Raji (cell line): ENCODE measurements around the gene MOAP1.

Source experiments
- POLR2A ChIP-seq: IDR thresholded peaks from 2 replicates; pipeline ENCODE4 v1.6.1; 2011; ENCODE audit warnings: low read depth, low read length, control low read depth; ENCODE audit not compliant: insufficient read depth

The MOAP1 gene

DNA sequence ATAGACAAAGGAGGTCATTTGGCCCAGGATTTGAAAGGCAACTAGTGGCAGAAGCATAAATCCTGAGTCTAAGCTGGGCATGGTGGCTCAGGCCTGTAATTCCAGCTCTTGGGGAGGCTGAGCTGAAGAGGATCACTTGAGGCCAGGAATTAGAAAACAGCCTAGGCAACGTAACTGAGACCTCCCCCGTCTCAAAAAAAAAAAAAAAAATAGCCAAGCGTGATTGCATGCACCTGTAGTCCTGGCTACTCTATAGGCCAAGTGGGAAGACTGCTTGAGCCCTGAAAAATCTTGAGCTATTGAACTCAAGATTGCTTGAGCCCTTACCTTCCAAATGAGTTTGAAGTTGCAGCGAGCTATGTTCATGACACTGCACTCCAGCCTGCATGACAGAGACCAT lies 14.3 kb upstream of the MOAP1 start:
- no peak for TF ChIP-seq POLR2A

DNA sequence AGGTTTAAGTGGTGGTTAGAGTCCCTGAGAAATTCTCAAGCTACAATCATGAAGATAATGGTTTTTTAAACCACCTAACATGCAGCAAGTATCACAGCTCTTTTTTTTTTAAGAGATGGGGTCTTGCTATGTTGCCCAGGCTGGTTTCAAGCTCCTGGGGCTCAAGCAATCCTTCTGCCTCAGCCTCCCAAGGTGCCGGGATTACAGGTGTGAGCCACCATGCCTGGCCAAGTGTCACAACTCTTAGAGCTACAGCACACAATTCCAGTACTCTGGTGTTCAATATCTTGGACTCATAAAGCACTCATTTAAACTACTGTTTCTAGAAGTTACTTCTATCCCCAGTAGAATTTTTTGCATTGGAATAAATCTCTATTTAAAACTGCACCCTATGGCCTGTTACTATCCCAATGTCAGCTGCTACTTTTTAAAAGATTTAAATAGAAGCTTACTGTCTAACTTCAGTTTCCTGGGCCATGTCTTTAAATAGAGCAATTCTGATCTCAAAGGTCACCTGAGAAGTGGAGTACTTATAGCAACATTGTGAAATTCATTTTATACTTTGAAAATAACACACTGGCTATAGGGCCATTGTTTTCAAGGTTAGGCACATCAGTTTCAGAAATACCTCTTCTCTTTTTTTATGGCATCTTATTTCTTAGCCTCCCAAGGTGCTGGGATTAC lies 10.8 kb upstream of the MOAP1 start:
- TF ChIP-seq POLR2A: no peak

DNA sequence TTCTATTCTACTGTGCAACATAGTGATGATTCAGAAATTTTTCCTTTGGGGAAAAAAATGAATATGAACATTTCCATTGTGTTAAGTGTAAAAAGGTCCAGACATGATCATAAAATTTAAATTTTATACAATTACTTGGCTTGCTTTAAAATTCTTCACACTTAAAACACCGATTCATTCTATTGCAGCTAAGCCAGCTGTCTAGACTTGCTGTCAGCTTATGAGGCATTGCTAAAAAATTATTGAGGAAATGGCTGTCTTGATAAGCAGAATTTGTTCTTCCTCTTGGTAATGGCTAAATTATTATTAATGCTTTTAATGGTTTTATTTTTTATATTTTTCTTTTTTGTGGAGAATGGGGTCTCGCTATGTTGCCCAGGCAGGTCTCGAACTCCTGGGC lies 2.3 kb upstream of the MOAP1 start:
- no peak for TF ChIP-seq POLR2A

DNA sequence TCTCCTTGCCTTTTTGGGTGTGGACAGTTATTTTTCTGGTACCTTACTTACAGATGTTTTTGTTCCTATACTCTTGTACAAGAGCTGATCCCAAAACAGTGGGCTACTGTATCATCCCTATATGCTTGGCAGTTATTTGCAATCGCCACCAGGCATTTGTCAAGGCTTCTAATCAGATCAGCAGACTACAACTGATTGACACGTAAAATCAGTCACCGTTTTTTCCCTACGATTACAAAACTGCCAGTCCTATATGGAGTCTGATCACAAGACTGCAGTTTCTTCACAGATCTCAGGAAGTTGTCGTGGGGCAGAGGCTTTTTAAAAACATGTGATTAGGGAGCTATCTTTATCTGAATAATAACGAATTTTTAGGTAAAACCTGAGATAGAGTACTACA lies 1.8 kb upstream of the MOAP1 start:
- TF ChIP-seq POLR2A: no peak

DNA sequence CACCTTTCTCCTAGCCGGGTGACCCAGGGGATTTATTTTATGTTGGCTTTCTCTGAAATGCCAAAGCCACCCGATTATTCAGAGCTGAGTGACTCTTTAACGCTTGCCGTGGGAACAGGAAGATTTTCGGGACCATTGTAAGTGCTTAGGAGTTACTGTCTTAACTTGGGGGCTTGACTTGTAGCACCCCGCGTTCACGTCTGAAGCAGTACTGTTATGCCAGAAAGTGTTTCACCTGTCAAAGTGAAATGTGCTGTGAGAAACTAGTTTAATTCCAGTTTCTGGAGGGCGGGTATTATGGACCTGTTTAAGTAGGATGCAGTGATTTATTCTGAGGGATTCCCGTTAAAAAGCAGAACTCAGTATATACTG lies 638 bp upstream of the MOAP1 start:
- no peak for TF ChIP-seq POLR2A

DNA sequence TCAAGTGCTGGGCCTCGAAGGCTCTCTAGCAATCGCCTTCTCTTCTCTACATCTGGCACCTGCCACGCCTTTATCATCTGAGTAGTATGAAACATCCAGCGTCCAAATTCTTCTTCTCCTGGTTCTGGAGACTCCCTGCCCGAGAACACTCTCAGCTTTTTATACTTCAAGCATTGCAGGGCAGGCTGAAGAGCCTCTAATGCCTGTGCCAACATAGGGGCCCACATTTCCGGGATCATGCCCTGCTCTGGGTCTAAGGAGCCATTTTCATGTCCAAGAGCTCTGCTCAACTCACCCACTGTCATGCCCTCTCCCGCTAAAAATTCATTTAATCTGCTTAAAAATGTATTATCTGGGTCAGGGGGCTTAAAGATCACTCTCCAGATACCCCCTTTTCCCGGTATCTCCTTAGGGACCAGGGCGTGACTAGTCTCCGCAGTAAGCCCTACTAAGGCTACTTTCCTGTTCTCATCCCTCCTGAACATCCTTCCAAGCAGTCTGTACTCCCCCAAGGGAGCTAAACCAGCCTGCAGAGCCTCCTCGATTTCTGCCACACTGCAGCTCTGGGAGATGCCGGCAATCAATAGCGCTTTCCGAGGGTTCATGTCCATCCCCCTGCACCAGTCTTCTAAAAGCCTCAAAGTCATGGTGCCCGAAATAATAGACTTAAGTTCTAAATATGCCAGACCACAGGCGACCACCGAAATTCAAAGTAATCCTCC lies 940 bp downstream of the MOAP1 start:
- TF ChIP-seq POLR2A: no peak

DNA sequence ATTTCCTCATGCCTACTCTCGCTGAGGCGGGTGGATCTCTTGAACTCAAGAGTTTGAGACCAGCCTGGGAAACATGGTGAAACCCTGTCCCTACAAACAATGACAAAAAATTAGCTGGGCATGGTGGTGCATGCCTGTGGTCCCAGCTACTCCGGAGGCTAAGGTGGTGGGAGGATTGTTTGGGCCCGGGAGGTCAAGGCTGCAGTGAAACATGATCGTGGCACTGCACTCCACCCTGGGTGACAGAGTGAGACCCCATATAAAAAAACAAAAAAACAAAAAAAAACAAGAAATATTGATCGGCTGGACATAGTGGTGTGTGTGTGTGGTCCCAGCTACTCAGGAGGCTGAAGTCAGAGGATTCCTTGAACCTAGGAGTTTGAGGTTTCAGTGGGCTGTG lies 9.2 kb downstream of the MOAP1 start:
- no peak for TF ChIP-seq POLR2A

DNA sequence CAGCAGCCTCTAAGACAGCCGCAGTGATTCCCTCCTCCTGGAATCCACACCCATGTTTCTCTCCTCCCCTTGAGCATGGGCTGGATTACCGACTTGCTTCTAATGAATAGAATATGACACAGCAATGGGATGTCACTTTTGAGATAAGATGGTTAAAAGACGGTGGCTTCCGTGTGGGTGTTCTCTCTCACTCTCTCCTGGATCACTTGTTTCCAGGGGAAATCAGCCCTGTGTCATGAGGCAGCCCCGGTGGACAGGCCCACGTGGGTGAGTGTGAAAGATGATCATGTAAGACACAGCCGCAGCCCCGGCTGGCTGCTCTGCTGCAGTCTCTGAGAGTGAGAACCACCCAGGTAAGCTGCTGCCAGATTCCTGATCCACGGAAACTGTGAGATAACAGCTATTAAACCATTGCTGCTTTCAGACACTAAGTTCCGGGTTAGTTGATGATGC lies 10.7 kb downstream of the MOAP1 start:
- TF ChIP-seq POLR2A: no peak

DNA sequence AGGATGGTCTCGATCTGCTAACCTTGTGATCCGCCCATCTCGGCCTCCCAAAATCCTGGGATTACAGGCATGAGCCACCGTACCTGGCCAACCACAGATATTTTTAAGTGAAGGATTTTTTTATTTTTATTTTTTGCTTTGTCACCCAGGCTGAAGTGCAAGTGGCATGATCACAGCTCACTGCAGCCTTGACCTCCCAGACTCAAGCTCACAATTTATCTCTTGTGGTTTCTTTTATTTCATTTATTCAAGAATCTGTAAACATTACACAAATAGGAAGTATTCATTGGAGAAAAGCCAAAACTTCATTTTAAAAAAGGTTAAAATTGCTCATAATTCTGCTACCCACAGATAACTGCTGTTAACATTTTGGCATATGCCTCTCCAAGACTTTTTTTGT lies 13.3 kb downstream of the MOAP1 start:
- no peak for TF ChIP-seq POLR2A

DNA sequence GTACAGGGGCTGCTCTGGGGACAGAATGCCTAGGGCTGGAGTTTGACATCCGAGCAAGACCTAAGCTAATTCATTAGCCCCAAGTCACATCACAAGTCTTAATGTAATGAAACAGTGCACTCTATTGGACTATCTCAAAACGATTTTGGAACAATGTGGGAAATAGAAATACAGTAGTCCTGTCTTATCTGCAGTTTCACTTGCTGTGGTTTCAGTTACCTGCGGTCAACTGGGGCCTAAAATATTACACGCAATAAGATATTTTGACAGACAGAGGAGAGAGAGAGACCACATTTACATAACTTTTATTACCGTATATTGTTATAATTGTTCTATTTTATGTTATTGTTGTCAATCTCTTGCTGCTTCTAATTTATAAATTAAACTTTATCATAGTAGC lies 21.1 kb downstream of the MOAP1 start:
- TF ChIP-seq POLR2A: no peak

DNA sequence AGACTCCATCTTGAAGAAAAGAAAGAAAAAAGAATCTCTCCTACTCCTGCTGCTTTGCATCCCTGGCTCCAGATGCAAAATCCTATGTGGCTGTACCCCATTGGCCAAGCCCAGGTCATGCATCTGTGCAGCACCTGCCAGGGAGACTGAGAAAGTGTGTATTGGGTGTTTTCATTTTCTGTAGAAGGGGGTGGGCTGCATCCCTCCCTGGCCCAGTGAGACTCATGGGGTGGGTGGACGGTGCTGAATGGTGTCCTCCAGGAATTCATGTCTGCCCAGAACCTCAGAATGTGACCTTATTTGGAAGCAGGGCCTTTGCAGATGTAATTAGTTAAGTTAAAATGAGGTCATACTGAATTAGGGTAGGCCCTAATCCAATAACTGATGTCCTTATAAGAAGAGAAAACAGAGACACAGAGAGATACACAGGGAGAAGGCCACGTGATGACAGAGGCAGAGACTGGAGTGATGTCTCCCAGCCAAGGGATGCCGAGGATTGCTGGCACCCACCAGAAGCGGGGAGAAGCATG lies 23.2 kb downstream of the MOAP1 start:
- no peak for TF ChIP-seq POLR2A

DNA sequence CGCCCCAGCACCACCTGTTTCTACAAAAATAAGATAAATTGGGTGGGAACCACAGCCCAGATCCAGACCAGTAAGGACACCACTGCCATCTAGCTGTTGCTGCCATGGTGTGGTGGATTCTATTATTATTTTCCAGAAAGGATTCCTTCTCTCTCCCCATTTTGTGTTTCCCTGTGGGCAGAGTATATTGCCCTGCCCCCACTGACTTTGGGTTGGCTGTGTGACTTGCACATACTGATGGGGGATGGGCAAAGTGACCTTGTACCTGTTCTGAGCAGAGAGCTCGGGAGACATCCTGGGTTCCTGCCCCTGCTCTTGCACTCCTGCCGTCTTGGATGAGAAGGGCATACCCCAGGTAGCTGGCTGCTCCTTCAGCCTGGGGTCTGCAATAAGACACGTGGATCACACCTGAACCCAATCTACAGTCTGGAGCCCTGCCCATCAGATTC lies 24.3 kb downstream of the MOAP1 start:
- no peak for TF ChIP-seq POLR2A

DNA sequence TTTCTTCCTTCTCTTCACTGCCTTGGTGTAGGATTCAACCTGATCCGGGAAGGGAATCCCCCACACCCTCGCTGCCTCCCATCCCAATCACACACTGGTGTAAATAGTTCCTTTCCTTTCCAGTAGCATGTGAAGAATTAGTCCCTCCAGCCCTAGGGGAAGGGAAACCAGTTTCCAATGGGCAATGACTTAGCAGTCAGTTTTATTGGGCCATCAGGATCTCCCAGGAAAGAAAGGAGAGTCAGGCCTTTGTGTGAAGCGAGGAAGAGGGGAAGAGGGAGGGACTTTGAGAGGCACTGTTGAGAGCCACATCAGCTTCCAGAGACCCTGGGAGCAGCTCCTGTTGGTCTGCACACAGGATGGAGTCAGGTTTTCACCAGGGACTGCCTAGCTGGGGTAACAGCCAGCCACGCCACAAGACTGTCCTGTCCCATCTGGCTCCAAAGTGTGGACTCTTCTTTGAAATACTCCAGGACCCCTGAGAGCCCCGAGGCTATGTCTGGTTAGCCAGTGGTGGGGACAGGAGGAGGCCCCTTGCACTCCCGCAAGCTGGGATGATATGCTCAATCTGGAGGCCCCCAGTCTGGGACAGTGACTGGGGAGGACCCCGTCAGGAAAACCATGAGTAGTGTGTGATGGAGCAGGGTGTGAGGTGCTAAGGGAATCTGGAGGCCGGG lies 27.9 kb downstream of the MOAP1 start:
- no peak for TF ChIP-seq POLR2A

DNA sequence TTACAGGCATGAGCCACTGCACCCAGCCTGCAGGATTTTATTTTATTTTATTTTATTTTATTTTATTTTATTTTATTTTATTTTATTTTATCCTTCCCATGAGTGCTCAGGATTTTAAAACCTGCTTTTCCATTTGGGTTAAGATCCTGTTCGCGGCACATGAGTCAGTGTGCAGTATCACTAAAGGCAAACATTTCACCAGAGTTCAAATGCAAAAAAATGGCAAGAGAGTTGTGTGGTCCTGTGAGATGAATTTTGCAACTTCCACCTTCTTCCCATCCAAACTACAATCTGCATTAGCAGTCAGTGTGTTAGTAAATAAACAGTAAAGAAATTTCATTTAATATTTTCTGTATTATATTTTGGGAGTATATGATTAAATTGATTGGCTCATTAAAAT lies 29.0 kb downstream of the MOAP1 start:
- no peak for TF ChIP-seq POLR2A

DNA sequence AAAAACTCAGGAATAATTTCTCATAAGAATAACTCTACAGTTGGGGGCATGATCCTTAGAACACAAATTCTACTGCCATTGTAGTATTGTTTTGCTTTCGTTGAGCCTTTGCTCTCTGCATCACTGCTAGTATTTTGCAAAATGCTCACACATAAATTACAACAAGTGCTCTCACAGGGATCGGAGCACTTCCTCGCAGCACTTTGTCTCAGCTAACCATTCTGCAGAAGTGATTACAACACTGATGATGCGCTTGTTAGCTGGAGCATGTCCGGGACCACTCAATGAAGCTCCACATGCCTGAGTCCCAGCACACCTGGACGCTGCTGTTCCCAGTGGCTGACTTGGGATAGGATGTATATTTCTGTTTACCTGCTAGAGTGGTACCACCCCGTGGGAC lies 31.6 kb downstream of the MOAP1 start:
- no peak for TF ChIP-seq POLR2A

DNA sequence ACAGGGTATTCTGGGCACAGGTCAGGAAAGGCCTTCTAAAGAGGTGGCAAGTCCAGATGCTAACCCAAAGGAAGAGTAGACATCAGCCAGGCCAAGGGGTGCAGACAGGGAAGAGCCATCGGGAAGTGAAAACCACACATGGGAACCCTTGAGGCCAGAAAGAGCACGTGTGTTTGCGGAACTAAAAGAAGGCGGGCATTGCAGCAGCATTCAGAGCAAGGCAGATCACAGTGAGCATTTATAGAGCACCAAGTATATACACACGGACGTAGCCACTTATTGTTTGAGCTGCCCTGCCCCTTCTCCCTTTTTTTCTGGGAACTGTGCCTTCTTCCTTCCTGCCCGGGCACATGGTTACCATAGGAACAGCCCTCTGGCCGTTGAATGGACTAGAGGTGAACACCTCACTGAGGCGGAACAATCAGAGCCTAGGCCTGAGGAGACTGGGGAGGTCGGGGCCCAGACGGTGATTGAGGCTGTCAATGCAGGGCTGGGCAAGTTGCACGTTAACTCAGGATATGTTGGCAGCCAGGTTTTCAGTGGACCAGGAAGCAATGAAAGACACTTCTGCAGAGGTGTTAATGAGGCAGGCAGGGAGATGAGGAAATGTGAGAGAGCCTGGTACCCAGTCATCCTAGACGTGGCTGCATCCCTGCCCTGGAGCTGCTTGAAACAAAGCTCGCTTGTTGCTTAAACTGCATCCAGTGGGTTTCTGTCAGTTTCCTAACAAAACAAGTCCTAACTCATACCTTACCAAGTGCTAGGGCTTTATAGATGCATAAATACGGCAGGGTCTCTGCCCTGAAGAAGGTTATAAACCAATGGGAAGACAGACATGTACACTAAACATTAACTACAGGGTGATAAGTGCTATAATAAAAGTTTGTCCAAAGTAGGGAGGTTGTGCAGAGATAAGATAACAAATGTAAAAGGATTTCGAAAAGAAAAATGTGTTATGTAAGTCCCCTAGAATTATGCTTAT lies 34.2 kb downstream of the MOAP1 start:
- no peak for TF ChIP-seq POLR2A
